HPDE6-E6E7 (cell line): ENCODE measurements around the gene SLFN12L.
A peak's percentile ranks its signal among the peaks of the same experiment; 100 is the strongest.
"Not testable (repeated sequence)": the region's sequence is repeated elsewhere in the genome, so short reads cannot be mapped to it uniquely, and the experiment has no call there.

Source experiments
- DNase-seq: peaks from one replicate; pipeline ENCODE4 v3.0.0; 2011; ENCODE audit warnings: missing footprints; ENCODE audit errors: extremely low spot score

Gene SLFN12L

GRCh38 chr17:35537601-35538141 lies at the start of gene SLFN12L:
SLFN12L (minus strand) TSS chr17:35537678; CDS start chr17:35522364, 15,314 bp downstream.
- no peak for DNase-seq

GRCh38 chr17:35586569-35587073 lies 49.1 kb upstream of the SLFN12L start:
- no peak for DNase-seq

- no peak for DNase-seq
Observed at GRCh38 chr17:35584061-35584460, 46.6 kb upstream of the SLFN12L start.

- DNase-seq: no peak
Observed at GRCh38 chr17:35578929-35579432, 41.5 kb upstream of the SLFN12L start.

- DNase-seq: peak; percentile 67
Observed at GRCh38 chr17:35578197-35578928, 40.9 kb upstream of the SLFN12L start, which contains the start of gene PEX12. PEX12 (minus strand) TSS chr17:35578571; CDS start chr17:35578021, 550 bp downstream.

DNA sequence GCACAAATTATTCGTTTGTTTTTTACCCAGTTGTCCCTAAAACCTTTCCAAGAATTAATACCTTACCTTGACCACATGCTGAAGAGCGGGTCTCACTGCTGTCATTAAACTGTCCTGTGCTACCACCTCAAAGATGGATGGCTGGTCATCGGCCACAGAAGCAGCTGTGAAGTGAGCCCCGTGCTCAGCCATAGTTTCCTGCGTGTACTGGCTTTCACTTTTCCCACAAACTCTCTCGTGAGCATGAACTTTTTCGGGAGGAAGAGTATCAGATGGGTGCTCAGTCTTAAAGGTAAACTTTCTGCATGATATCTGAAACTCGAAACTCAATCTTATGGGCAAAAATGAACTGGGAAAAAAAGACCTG lies 40.3 kb upstream of the SLFN12L start:
- DNase-seq: no peak

GRCh38 chr17:35575759-35576158 lies 38.3 kb upstream of the SLFN12L start:
- DNase-seq: no peak

GRCh38 chr17:35569405-35569804 lies 31.9 kb upstream of the SLFN12L start:
- DNase-seq: no peak

DNA sequence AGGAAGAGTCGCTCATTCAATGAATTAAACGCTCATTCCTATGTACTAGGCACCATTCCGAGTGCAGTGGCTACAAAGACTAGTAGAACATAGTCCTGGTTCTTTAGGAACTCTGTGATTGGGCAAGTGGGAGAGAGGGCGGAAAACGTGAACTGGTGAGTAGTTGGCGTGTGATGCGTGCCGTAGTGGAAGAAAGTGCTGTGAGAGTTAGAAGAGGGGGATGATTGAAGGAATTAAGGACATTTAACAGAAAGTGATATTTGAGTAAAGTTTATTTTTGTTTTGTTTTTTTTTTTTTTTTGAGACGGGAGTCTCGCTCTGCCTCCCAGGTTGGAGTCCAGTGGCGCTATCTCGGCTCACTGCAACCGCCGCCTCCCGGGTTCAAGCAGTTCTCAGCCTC lies 31.1 kb upstream of the SLFN12L start:
- DNase-seq: no peak

DNA sequence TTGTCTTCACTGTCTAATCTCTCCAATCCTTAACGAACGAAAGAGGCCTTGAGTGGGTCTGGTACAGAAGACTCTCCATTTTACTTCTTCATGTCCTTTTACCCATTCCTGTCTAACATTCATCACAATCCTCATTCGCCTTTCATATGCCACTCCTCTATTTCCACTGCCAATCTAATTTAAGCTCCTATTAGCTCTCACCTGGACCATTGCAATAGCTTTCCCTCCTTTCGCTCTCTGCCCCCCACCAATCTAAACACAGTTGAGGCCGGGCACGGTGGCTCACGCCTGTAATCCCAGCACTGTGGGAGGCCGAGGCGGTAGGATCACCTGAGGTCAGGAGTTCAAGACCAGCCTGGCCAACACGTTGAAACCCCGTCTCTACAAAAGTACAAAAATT lies 29.5 kb upstream of the SLFN12L start:
- DNase-seq: no peak

DNA sequence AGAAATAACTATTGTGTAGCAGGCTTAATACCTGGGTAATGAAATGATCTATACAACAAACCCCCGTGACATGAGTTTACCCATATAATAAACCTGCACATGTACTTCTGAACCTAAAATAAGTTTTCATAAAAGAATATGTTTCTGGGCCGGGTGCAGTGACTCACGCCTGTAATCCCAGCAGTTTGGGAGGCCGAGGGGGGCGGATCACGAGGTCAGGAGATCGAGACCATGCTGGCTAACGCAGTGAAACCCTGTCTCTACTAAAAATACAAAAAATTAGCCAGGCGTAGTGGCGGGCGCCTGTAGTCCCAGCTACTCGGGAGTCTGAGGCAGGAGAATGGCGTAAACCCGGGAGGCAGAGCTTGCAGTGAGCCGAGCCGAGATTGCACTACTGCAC lies 25.7 kb upstream of the SLFN12L start:
- DNase-seq: not testable (repeated sequence)

DNA sequence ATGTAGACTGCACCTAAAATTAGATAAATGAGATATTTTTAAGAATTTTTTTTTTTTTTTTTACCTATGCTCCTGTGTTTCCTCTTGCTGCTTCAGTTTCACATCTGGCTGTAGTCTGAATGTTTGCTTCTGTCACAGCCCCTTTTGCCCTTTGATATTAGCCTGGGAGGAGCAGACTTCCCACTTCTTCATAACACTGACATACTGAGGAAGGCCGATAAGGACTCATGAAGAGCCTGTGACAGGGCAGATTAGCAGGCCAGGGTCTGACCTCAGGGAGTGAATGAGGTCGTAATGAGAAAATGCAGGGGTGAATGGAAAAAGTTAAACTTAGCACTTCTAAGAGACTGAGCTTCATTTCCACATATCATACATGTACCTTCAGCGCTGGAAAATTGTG lies 23.2 kb upstream of the SLFN12L start, which contains the start of gene SLFN14:
Gene SLFN14 (minus strand): TSS at position 117 of the 400 bp plus-strand sequence. CDS start 2,757 bp downstream, outside the sequence.
- no peak for DNase-seq

GRCh38 chr17:35559495-35560210 lies 22.2 kb upstream of the SLFN12L start:
- DNase-seq: no peak

- no peak for DNase-seq
Observed at GRCh38 chr17:35557353-35557752, 19.9 kb upstream of the SLFN12L start.

GRCh38 chr17:35555691-35556090 lies 18.2 kb upstream of the SLFN12L start:
- DNase-seq: no peak

GRCh38 chr17:35554668-35555067 lies 17.2 kb upstream of the SLFN12L start:
- DNase-seq: no peak

DNA sequence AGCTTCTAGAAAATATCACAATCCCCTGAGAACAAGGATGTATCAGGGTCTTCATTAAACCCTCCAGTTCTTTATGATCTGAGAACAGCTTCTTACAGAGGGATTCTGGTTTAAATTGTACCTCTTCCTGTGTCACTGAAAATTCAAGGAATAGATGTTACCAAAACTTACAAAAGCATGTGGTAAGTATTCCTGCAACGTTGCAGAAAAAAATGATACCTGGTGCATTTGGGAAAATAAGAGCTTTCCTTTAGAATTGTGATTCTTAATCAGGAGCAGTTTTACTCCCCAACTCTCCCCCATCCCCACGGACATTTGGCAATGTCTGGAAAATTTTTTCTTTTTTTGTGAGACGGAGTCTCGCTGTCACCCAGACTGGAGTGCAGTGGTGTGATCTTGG lies 15.8 kb upstream of the SLFN12L start:
- DNase-seq: no peak

DNA sequence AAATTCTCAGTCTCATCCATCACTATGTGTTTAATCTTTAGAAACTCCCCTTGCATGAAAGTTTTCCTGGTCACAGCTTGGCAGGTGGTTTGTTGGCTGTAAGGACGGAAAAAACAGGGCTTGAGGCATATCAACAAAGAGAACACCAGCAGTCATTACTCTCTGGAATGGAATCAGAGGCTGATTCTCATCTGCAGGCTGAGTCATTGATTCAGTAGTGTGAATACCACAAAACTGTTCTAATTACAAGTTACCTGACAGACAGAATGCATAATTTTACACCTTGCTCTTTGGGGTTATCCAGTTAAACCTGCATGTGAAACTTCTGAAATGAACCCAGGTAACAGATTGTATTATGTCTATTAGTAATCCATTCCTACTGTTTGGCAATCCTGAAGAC lies 11.5 kb upstream of the SLFN12L start:
- no peak for DNase-seq

DNA sequence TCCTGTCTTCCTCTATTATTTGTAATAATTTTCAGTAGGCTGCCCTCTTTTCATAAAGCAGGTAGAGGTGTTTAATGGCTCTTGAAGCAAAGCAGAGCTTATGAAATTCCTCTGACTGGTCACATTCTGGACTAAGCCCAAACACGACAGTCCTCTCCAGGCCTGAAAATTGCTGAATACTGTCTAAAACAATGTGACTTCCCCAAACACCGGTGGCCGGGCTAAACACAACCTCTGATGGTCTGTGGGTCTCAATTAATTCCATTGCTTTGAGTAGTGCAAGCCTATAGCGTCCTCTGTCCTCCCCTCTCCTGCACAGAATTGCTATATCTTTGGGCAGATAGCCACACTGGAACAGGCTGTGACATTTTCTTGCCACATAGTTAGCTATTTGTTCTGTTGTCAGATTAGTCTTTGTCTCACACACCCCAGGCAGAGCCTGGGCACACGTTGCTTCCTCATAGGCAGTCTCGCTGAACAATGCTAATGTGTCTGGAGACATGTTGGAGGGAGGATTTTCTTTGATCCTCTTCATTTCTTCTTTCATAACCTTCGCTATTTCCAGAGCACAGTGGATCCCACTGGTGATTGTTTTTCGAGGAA lies 10.8 kb upstream of the SLFN12L start:
- DNase-seq: no peak

GRCh38 chr17:35546487-35546886 lies 9.0 kb upstream of the SLFN12L start:
- no peak for DNase-seq

GRCh38 chr17:35545150-35545549 lies 7.7 kb upstream of the SLFN12L start:
- no peak for DNase-seq

DNA sequence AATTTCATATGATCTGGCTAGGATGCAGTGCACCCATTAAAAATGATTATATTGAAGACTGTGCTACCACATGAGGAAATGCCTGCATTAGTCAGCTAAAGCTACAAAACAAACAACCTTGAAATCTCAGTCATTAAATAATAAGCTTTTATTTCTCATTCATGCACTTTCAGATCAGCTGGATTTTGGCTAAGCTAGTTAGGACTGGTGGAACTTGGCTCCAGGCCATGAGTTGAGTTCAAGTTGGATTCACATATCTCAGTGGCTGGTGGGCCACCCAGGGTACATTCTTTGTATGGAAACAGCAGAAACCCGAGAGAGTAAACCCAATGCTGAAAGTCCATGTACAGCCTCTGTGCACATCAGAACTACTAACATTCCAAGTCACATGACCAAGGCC lies 6.4 kb upstream of the SLFN12L start:
- DNase-seq: no peak
